ENCODE results near the gene UBAP2. TPM values are rescaled to one million over a fixed set of nuclear protein-coding genes. Genes with fewer than 3 reads are reported as not detected.

The UBAP2 gene
- total and polyA plus RNA-seq, 2 of the 4 experiments (the other 2 are of a cell fraction): 12.9 to 25.5 TPM

- dilution Hi-C loops (cut with HindIII; ENCODE audit: low sequenced_read_pairs, unreplicated experiment) (no loop called here), intact Hi-C loops (cut with micrococcal nuclease) (no loop called here), in situ Hi-C loops (cut with MboI; ENCODE audit: low sequenced_read_pairs) (no loop called here)
- H2BK5ac ChIP-seq (ENCODE audit: low read depth, low read length, poor library complexity, severe bottlenecking): no peak overlapping the region
- no peak overlapping the region for H2AK5ac ChIP-seq (ENCODE audit: low read depth, low read length)
- no peaks in the 10 kb centered on the region for H3K9me3 ChIP-seq (ENCODE audit: control insufficient read depth, insufficient read depth, low read length)
- no peak overlapping the region for H2BK20ac ChIP-seq (ENCODE audit: low read depth, low read length)
- WGBS, 2 experiments (ENCODE audit: extremely low coverage in 2 of 2, insufficient read length in 1 of 2): no CpG with 5 or more reads among the region's 3 CpGs
- H3K23ac ChIP-seq (ENCODE audit: low read depth, low read length): no peak overlapping the region
- H3K27ac ChIP-seq (ENCODE audit: insufficient read depth, low read length): no peak overlapping the region
- ChIA-PET CTCF (interaction anchor here (0.6 to 2.0 kb wide), 2 partner anchors 14 to 23 kb away, joined by 5 read pairs; no protein-coding TSS in a partner anchor), POLR2A (ENCODE audit: unreplicated experiment) (no interaction called here)
- no peaks in the 10 kb centered on the region for H3K9me1 ChIP-seq (ENCODE audit: insufficient read depth, low read length)
- BruUV-seq (replicated peaks): no TSS peak
- no peak overlapping the region for H3K9ac ChIP-seq (ENCODE audit: low read depth, low read length)
- no peaks in the 10 kb centered on the region for H4K20me1 ChIP-seq (ENCODE audit: insufficient read depth, low read length)
- no peak for TF ChIP-seq RCOR1 (IDR thresholded peaks at IDR 0.05; ENCODE audit: insufficient replicate concordance, low read length)
- H3K79me1 ChIP-seq (ENCODE audit: low read depth in 1 of 2, low read length in 2 of 2): no peaks in the 10 kb centered on the region
- H3K36me3 ChIP-seq (ENCODE audit: control insufficient read depth, insufficient read depth, low read length): no peaks in the 10 kb centered on the region
- H2AFZ ChIP-seq (replicated peaks; ENCODE audit: low read length, poor library complexity): no peak overlapping the region
- H4K5ac ChIP-seq (ENCODE audit: low read depth, low read length): no peak overlapping the region
- H3K4me3 ChIP-seq (ENCODE audit: insufficient read depth, low read depth, low read length): no peak overlapping the region
- no peak overlapping the region for H3K56ac ChIP-seq (ENCODE audit: extremely low read depth, insufficient read depth, low read length)
- H4K8ac ChIP-seq (ENCODE audit: low read depth in 2 of 2, low read length in 2 of 2): no peak overlapping the region
- H3K14ac ChIP-seq (replicated peaks; ENCODE audit: low read depth, low read length): no peak overlapping the region
- no peak for DNase-seq
- no peak overlapping the region for H3K4ac ChIP-seq (ENCODE audit: low read depth, low read length)
- H3K27me3 ChIP-seq (ENCODE audit: control insufficient read depth, insufficient read depth, low read length): 0 out of 2 replicates have a peak, but pooled peaks cover 2% of the 10 kb centered on the region
- H2BK15ac ChIP-seq (ENCODE audit: low read depth, low read length): no peak overlapping the region
- ATAC-seq (ENCODE audit: low read depth): no peak
- H3K4me1 ChIP-seq (ENCODE audit: control insufficient read depth, insufficient read depth, low read length): no peaks in the 10 kb centered on the region
- H3K18ac ChIP-seq (ENCODE audit: low read depth, low read length): no peak overlapping the region
- no peak overlapping the region for H4K91ac ChIP-seq (ENCODE audit: insufficient read depth, low read depth, low read length)
- no peak overlapping the region for H3K4me2 ChIP-seq (ENCODE audit: low read depth, low read length)
- H2AK9ac ChIP-seq (replicated peaks; ENCODE audit: low read depth, low read length, poor library complexity): no peak overlapping the region
- H2BK120ac ChIP-seq (ENCODE audit: low read depth, low read length): no peak overlapping the region
These were observed 11.3 kb upstream of the UBAP2 start for GRCh38 chr9:34059954-34060353.
